NCI-H2196 treated with DMSO at 0.1 percent for 48 hours (cell line): Measurements from ENCODE around the gene SORT1.
"Not testable (repeated sequence)": the region's sequence is repeated elsewhere in the genome, so short reads cannot be mapped to it uniquely, and the experiment has no call there.

Experiments
- DNase-seq: peaks from one replicate; lab custom pipeline; 2025; ENCODE audit not compliant: unreplicated experiment; lab: John Stamatoyannopoulos, UW

SORT1 gene

GRCh38 chr1:109383087-109383779 is 14.5 kb downstream of the SORT1 start:
- no peak for DNase-seq

DNA sequence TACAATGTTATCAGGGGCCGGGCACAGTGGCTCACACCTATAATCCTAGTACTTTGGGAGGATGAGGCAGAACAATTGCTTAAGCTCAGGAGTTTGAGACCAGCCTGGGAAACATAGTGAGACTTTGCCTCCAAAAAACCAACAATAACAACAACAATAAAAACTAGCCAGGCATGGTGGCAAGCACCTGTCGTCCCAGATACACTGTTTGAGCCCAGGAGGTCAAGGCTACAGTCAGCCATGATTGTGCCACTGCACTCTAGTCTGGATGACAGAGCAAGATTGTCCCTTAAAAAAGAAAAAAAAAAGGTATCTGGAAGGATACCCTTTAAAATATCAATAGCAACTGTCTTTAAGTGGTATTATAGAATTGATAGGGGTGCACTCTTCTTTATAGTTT is 16.1 kb downstream of the SORT1 start:
- DNase-seq = no peak

DNA sequence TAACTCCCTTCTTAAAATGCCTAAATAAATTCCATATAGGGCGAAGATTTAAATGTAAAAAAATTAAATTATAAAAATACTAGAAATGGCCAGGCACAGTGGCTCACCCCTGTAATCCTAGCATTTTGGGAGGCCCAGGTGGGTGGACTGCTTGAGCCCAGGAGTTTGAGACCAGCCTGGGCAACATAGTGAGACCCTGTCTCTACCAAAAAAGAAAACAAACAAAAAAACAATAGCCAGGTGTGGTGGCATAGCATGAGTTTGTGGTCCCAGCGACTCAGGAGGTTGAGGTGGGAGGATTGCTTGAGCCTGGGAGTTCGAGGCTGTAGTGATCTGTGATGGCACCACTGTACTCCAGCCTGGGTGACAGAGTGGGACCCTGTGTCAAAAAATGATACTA is 17.8 kb downstream of the SORT1 start:
- no peak for DNase-seq

DNA sequence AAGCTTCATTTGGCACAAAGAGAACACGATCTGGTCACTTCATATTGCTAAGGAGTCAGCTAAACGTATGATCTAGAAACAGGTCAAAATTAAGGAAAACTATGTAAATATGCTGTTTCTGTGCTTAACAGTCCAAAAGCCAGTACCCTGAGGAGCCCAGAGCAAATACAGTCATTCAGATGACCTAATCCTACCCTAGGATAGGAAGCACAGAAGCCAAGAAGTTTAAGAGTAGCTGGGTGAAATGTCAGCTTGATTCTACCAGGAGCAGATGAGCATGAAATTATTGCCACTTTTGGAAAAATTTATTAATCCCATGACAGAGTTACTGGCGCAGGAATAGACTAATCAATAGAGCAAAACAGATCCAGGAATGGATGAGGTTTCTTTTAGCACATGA is 18.3 kb downstream of the SORT1 start:
- no peak for DNase-seq

DNA sequence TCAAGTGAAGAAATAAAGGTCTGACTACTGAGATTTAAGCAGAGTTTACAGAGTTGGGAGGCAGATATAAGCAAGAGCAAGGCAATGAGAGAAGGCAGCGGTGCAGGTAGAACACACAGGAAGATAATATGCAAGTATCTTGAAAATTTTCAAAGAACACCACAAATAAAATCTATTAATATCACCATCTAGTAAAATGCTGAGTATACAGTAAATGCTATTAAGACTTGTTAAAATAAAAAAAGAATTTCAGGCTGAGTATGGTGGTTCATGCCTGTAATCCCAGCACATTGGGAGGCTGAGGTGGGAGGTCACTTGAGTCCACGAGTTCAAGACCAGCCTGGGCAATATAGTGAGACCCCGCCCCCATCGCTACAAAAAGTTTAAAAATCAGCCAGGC is 20.0 kb downstream of the SORT1 start:
- DNase-seq = no peak

GRCh38 chr1:109373696-109374095 is 24.0 kb downstream of the SORT1 start:
- not testable (repeated sequence) for DNase-seq

- DNase-seq = no peak
Observed at GRCh38 chr1:109373126-109373525, 24.6 kb downstream of the SORT1 start.

GRCh38 chr1:109372281-109372680 is 25.4 kb downstream of the SORT1 start:
- DNase-seq = no peak

DNA sequence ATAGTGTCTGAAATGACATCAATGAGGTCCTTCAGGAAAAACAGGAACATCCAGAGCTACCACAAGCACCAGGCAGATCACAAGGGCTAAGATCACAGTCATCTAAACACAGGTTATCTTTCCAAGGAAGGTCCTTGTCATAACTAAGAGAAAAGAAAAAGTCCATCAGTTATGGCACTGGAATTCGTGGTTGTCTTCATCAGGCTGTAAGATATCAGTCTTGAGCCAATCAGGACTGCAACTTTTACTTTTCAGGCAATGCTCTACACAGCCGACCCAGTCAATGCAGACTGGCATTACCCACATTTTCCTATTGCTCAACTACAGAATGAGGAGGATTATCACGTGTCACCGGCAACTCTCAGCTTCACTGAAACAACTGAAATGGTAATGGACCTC is 26.4 kb downstream of the SORT1 start:
- DNase-seq = no peak

GRCh38 chr1:109370712-109371340 is 26.9 kb downstream of the SORT1 start:
- no peak for DNase-seq

DNA sequence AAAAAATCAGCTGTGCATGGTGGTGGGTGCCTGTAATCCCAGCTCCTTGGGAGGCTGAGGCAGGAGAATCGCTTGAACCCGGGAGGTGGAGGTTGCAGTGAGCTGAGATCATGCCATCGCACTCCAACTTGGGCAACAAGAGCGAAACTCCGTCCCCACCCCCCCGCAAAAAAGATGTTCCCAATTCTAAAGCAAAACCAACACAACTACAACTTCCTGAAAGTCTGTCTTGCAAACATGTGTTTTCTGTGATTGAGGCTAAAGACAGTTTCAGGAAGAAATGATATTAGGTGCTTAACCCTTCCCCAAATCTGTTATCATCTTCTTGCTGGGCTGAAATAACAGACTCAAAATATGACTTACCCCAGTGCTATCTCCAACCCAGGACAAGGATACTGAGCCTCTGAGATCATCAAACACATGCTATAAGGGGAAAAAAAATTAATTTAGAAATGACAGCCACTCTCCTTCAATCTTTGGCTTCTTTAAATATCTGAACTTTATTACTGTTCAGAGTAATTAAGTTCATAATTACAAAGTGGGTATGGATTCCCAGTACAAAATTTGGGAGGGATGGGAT is 28.5 kb downstream of the SORT1 start:
- DNase-seq = no peak

DNA sequence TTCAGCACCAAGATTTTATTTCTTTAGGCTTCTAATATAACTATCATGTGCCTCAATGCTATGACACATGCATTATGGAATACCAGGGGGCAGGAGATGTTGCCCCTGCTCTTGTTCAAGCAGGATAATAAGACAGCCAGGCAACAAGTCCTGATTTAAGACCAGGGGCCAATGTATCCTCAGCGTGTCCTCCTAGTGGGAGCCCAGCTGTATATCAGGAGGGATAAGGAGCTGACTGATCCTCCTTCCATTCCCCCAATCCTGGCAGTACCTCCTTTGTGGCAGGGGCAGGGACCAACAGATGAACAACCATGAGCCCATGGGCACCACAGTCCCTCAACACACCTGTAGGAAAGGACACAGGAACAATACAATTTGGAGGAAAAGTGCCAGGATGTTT is 29.3 kb downstream of the SORT1 start:
- DNase-seq = no peak

DNA sequence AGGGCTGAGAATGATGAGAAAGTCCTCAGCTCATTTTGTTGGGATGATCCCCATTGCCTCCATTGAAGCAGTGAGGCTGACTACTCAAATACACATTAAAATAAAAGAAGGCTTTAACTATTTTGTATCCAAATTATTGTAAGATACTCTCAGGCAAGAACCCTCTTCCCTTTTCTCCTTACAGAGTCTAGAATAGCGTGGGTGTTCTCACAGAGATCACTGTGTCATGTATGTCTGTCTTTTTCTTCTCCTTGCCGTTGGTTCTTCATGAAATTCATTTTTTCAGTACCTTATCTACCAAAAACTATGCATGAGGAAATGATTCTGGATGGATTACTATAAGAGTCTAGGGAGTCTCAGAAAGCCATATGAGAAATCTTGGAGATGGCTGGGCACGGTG is 30.1 kb downstream of the SORT1 start:
- DNase-seq = no peak

GRCh38 chr1:109365642-109366204 is 32.0 kb downstream of the SORT1 start:
- no peak for DNase-seq

DNA sequence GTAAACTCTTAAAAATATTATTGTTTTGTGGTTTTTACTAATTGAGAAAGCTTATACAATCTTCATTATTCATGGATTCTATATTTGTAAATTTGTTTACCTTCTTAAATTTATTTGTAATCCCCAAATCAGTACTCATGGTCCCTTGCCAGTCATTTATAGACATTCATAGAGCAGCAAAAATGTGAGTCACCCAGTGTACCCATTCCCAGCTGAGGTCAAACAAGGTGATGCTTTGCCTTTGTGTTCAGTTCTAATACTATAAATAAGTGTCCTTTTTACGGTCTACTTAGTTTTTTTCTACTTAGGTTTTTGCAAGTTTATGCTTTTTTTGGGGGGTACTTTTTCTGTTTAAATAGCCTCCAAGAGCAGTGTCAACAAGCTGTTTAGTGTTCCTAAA is 36.1 kb downstream of the SORT1 start:
- no peak for DNase-seq

GRCh38 chr1:109361069-109361468 is 36.6 kb downstream of the SORT1 start:
- DNase-seq = no peak

- DNase-seq = no peak
Observed at GRCh38 chr1:109357616-109358015, 40.1 kb downstream of the SORT1 start.

- no peak for DNase-seq
Observed at GRCh38 chr1:109356915-109357314, 40.8 kb downstream of the SORT1 start.

DNA sequence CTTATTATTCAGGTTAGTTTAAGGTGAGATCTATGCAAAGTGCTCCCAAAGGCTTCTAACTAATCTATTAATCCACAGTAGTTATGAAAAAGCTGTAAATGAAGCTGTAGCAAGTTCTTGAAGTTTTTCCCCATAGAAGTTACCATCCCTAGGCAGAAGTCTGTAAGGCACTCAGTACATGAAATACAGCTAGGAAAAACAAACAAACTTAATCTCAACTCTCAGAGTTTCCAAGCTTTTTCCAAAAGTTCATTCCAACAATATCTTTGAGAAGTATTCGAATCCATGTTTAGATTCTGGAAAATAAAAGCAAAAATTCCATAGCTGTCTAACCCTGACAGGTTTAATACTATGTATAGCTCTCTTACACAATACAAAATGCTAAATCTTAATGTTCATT is 41.2 kb downstream of the SORT1 start:
- no peak for DNase-seq

GRCh38 chr1:109354929-109355328 is 42.8 kb downstream of the SORT1 start:
- no peak for DNase-seq

- no peak for DNase-seq
Observed at GRCh38 chr1:109351457-109351856, 46.3 kb downstream of the SORT1 start.

- DNase-seq = no peak
Observed at GRCh38 chr1:109350655-109351054, 47.1 kb downstream of the SORT1 start.
